Keratinocyte (primary cell): Measurements from ENCODE around the gene TRIM8. TPM values are rescaled to one million over a fixed set of nuclear protein-coding genes. Genes with fewer than 3 reads are reported as not detected.

Experiments used
- DNase-seq: peaks from one replicate; pipeline ENCODE4 v3.0.0-alpha.2; 2011; ENCODE audit warnings: low read depth, missing footprints, low spot score
- FAIRE-seq: peaks from 2 replicates; lab custom pipeline; 2011; peaks lifted over from hg19 to GRCh38; lab: Jason Lieb, UNC
- H2AFZ ChIP-seq: 2 replicates; pipeline ENCODE4 v1.6.0; 2012; ENCODE audit warnings: low read length, control low read depth, inconsistent platforms; ENCODE audit not compliant: control insufficient read depth
- H3K27ac ChIP-seq: 2 replicates; pipeline ENCODE4 v1.5.1; 2011; ENCODE audit warnings: low read length; ENCODE audit not compliant: control insufficient read depth, insufficient read depth
- H3K27me3 ChIP-seq: 3 replicates; pipeline ENCODE4 v1.6.0; 2011; ENCODE audit warnings: low read length; ENCODE audit not compliant: control insufficient read depth, insufficient read depth; ENCODE audit errors: extremely low read depth
- H3K36me3 ChIP-seq, 2 experiments: 2 replicates in 1 of 2; 3 replicates in 1 of 2; pipeline ENCODE4 v1.5.1; 2011; ENCODE audit warnings: low read length in 2 of 2, mild to moderate bottlenecking in 1 of 2; ENCODE audit not compliant: control insufficient read depth in 2 of 2, insufficient read depth in 2 of 2; ENCODE audit errors: extremely low read depth in 1 of 2
- H3K4me1 ChIP-seq: 3 replicates; pipeline ENCODE4 v1.5.1; 2011; ENCODE audit warnings: low read length; ENCODE audit not compliant: control insufficient read depth, insufficient read depth; ENCODE audit errors: extremely low read depth
- H3K4me2 ChIP-seq: 3 replicates; pipeline ENCODE4 v1.6.0; 2011; ENCODE audit warnings: low read depth, low read length; ENCODE audit not compliant: control insufficient read depth, insufficient read depth; ENCODE audit errors: extremely low read depth
- H3K4me3 ChIP-seq, 3 experiments: fragments of 200-600 bp in 1 of 3; sonication (generic) in 1 of 3; 2 replicates in 2 of 3; 3 replicates in 1 of 3; pipeline ENCODE4 v1.5.1; 2011 to 2016; ENCODE audit warnings: low read length in 3 of 3, mild to moderate bottlenecking in 3 of 3, control low read depth in 2 of 3, inconsistent platforms in 1 of 3, low read depth in 1 of 3, mixed read lengths in 1 of 3, mixed run types in 1 of 3, moderate library complexity in 1 of 3; ENCODE audit not compliant: control insufficient read depth in 2 of 3, insufficient read depth in 2 of 3; ENCODE audit errors: extremely low read depth in 1 of 3
- H3K79me2 ChIP-seq: 2 replicates; pipeline ENCODE4 v1.6.0; 2012; ENCODE audit warnings: low read length; ENCODE audit not compliant: control insufficient read depth, insufficient read depth
- H3K9ac ChIP-seq: 3 replicates; pipeline ENCODE4 v1.6.0; 2011; ENCODE audit warnings: low read length; ENCODE audit not compliant: control insufficient read depth, insufficient read depth; ENCODE audit errors: extremely low read depth
- H3K9me1 ChIP-seq: 3 replicates; pipeline ENCODE4 v1.6.0; 2011; ENCODE audit warnings: low read length; ENCODE audit not compliant: control insufficient read depth, insufficient read depth; ENCODE audit errors: extremely low read depth
- H3K9me3 ChIP-seq: 2 replicates; pipeline ENCODE4 v1.5.1; 2012; ENCODE audit warnings: low read depth, low read length; ENCODE audit not compliant: control insufficient read depth
- H4K20me1 ChIP-seq: 3 replicates; pipeline ENCODE4 v1.6.0; 2011; ENCODE audit warnings: low read length; ENCODE audit not compliant: control insufficient read depth, insufficient read depth; ENCODE audit errors: extremely low read depth
- EZH2 ChIP-seq: IDR thresholded peaks from one replicate; pipeline ENCODE4 v1.6.1; 2012; ENCODE audit warnings: inconsistent platforms, mild to moderate bottlenecking, low read length, moderate library complexity
- dilution Hi-C: fragments of 300-500 bp; cut with MboI; formaldehyde crosslinking; loops from one replicate; pipeline ENCODE4 v1.7.0; 2020; ENCODE audit warnings: low sequenced_read_pairs; ENCODE audit not compliant: extremely low pct_ligation_motif_present
- polyA plus RNA-seq, 5 experiments: library from polyadenylated mRNA; depleted of rRNA in 3 of 5; stranded (reverse) in 3 of 5; stranded (forward) in 1 of 5; unstranded in 1 of 5; fragments of >200 nt; gene quantifications; 1 replicate in 1 of 5; 2 replicates in 3 of 5; 3 replicates in 1 of 5; pipeline versions ENCODE4 v1.2.1 to v1.2.3, GENCODE V29; 2011 to 2012; ENCODE audit warnings: missing spikeins in 2 of 5, low read depth in 1 of 5, low replicate concordance in 1 of 5
- TF ChIP-seq, protein P1 (sequence below), 3 experiments: IDR thresholded peaks in 1 of 3; conservative IDR thresholded peaks in 1 of 3; optimal IDR thresholded peaks in 1 of 3; 2 replicates in 2 of 3; 3 replicates in 1 of 3; pipeline versions ENCODE3 to v1.5.1; 2011; ENCODE audit warnings: low read length in 3 of 3, mild to moderate bottlenecking in 3 of 3, moderate library complexity in 2 of 3, control low read depth in 1 of 3, inconsistent platforms in 1 of 3; ENCODE audit not compliant: insufficient read depth in 2 of 3; ENCODE audit errors: extremely low read depth in 1 of 3

Gene TRIM8
- polyA plus RNA-seq, 1 donor (not counting 4 experiments of a cell fraction or from before 2014, with no cell fraction given): 24.8 TPM

DNA sequence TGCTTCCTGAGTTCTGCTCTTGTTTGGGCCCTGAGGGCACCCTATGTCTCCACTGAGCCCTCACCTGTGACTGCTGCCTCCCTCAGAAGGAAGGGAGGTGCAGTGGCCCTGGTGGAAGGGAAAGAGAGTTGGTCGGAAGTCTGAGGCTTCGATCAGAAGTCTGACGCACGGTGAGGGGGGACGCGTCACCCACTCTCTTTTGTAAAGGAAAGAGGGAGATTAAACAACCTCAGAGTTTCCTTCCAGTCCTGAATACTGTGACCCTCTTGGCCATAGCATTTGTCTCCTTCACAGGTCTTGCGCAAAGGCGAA lies 31.4 kb upstream of the TRIM8 start:
- Histone ChIP-seq H3K27me3 (no peaks in the 10 kb centered on the region), H3K9ac (no peak overlapping the region), H3K9me1 (no peaks in the 10 kb centered on the region), H3K27ac (no peak overlapping the region), H3K4me1 (peaks cover 6% of the 10 kb centered on the region), H3K79me2 (no peaks in the 10 kb centered on the region), H3K9me3 (no peaks in the 10 kb centered on the region), H3K36me3 (peaks cover 6 to 11% of the 10 kb centered on the region in 2 experiments), H2AFZ (no peak overlapping the region), H3K4me3 (no peak overlapping the region), H3K4me2 (no peak overlapping the region), H4K20me1 (no peaks in the 10 kb centered on the region)
- dilution Hi-C loops: no loop called here
- FAIRE-seq: no peak
- TF ChIP-seq, protein P1, sequence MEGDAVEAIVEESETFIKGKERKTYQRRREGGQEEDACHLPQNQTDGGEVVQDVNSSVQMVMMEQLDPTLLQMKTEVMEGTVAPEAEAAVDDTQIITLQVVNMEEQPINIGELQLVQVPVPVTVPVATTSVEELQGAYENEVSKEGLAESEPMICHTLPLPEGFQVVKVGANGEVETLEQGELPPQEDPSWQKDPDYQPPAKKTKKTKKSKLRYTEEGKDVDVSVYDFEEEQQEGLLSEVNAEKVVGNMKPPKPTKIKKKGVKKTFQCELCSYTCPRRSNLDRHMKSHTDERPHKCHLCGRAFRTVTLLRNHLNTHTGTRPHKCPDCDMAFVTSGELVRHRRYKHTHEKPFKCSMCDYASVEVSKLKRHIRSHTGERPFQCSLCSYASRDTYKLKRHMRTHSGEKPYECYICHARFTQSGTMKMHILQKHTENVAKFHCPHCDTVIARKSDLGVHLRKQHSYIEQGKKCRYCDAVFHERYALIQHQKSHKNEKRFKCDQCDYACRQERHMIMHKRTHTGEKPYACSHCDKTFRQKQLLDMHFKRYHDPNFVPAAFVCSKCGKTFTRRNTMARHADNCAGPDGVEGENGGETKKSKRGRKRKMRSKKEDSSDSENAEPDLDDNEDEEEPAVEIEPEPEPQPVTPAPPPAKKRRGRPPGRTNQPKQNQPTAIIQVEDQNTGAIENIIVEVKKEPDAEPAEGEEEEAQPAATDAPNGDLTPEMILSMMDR (optimal IDR thresholded peaks at IDR 0.05 in 1 of 3, IDR thresholded peaks at IDR 0.05 in 1 of 3, conservative IDR thresholded peaks at IDR 0.05 in 1 of 3; ENCODE audit: extremely low read depth in 1 of 3, insufficient read depth in 2 of 3, low read length in 3 of 3): no peak
- no peak for TF ChIP-seq EZH2
- no peak for DNase-seq

DNA sequence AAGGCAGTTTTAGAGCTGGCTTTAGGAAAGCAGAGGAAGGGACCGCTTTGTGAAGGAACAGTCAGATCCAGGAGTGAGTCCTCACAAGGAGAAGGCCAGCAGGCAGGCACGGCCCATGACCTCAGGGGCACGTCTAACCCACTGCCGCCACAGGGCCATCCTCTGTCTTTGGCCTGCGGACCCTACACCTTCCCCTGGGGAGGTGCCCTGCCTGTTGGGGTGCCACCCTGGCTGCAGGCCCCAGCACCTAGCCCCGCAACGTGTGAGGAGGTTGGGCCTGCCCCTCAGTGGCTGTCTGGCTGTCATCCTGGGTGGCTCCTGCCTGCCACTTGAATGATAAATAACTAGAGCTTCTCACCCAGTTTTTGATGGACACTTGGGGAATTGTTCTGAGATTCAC lies 31.0 kb upstream of the TRIM8 start:
- dilution Hi-C loops: no loop called here
- no peaks in the 10 kb centered on the region for H3K9me1 ChIP-seq
- no peak for FAIRE-seq
- DNase-seq: no peak
- no peak overlapping the region for H3K4me2 ChIP-seq
- H3K27me3 ChIP-seq: no peaks in the 10 kb centered on the region
- H4K20me1 ChIP-seq: no peaks in the 10 kb centered on the region
- H3K27ac ChIP-seq: no peak overlapping the region
- TF ChIP-seq, protein P1 (optimal IDR thresholded peaks at IDR 0.05 in 1 of 3, IDR thresholded peaks at IDR 0.05 in 1 of 3, conservative IDR thresholded peaks at IDR 0.05 in 1 of 3; ENCODE audit: extremely low read depth in 1 of 3, insufficient read depth in 2 of 3, low read length in 3 of 3): no peak
- TF ChIP-seq EZH2: no peak
- H3K79me2 ChIP-seq: no peaks in the 10 kb centered on the region
- H3K4me1 ChIP-seq: peaks cover 6% of the 10 kb centered on the region
- H3K36me3 ChIP-seq: peaks cover 6 to 11% of the 10 kb centered on the region in 2 experiments
- no peak overlapping the region for H3K9ac ChIP-seq
- no peak overlapping the region for H2AFZ ChIP-seq
- no peak overlapping the region for H3K4me3 ChIP-seq
- H3K9me3 ChIP-seq: no peaks in the 10 kb centered on the region
